GM12891 (cell line): ENCODE results near the gene GFRA4.

Source experiments
- PAX5 ChIP-seq: IDR thresholded peaks from 2 replicates; pipeline ENCODE4 v1.6.1; 2011; ENCODE audit warnings: low read length, moderate library complexity, mild to moderate bottlenecking; ENCODE audit not compliant: insufficient read depth, severe bottlenecking
- POLR2A ChIP-seq: IDR thresholded peaks from 2 replicates; pipeline ENCODE4 v1.6.1; 2011; ENCODE audit warnings: low read depth, low read length, control low read depth
- POLR2AphosphoS5 ChIP-seq: IDR thresholded peaks from 2 replicates; pipeline ENCODE4 v1.6.1; 2011; ENCODE audit warnings: low read depth, low read length, control low read depth
- POU2F2 ChIP-seq: IDR thresholded peaks from 2 replicates; pipeline ENCODE4 v1.6.1; 2011; ENCODE audit warnings: low read depth, mild to moderate bottlenecking, control low read depth, low read length, moderate library complexity
- SPI1 ChIP-seq: IDR thresholded peaks from 2 replicates; pipeline ENCODE4 v1.6.1; 2011; ENCODE audit warnings: low read depth, low read length, control low read depth

- TF ChIP-seq POLR2A (no peak), POLR2AphosphoS5 (no peak), PAX5 (no peak), SPI1 (no peak), POU2F2 (no peak)
Measured at GRCh38 chr20:3652221-3652620, 11.0 kb downstream of the GFRA4 start.
